HS-27A (cell line): ENCODE data around the gene ZBTB8B.

Experiments
- DNase-seq: peaks from one replicate; pipeline ENCODE4 v3.0.0-alpha.2; 2012; ENCODE audit warnings: low read depth, missing footprints

ZBTB8B gene

GRCh38 chr1:32508761-32509160 lies 43.9 kb downstream of the ZBTB8B start:
- DNase-seq = no peak

DNA sequence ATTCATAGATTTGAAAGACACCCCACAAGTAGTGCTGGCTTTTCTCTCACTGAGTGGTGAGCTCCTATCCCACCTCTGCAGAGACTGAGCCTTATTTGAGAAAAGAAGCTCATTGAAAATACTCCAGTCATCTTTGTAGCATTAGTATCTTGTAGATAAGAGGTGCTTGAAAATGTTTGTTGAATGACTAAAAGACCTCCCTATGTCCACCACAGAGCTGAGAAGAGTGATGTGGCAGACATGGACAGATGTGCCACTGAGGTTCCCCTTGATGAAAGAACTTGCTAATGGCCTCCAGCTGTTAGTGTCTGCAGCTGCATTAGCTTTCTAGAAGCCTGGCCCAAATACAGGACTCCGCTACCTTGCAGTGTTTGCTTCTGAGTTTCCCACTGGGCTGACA lies 45.1 kb downstream of the ZBTB8B start:
- DNase-seq = no peak
